ENCODE data around the gene EXOSC7. TPM values are rescaled to one million over a fixed set of nuclear protein-coding genes. Genes with fewer than 3 reads are reported as not detected.

Gene EXOSC7
- total RNA-seq, 2 experiments from 2014 or later, result 28.1 to 28.4 TPM

DNA sequence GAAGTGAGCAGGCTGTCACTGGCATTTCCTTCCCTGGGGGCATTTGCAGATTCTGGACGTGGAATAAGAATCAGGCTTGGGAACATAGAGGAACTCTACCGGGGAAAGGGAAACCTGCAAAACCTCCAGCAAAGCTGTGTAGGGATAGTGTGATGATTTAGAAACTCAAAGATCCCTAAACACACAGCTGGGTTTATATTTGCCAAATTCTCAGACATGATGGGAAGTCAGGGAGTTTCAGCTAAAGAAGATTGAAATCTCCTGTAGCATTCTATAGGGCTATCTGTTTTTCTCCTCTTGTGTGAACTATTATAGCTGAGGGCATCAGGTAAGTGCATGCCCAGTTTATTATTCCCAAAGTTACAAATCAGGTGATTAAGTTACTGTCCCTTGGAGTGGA lies 40.9 kb downstream of the EXOSC7 start:
- no peak overlapping the region for H3K27ac ChIP-seq (ENCODE audit: low read depth in 1 of 2, low read length in 2 of 2)
- no peaks in the 10 kb centered on the region for H3K9me3 Mint-ChIP-seq
- intact Hi-C loops (cut with DNase I, micrococcal nuclease), result no loop called here
- no peaks in the 10 kb centered on the region for H3K27me3 ChIP-seq (ENCODE audit: control insufficient read depth in 1 of 2, insufficient read depth in 2 of 2, low read length in 2 of 2)
- H3K4me3 Mint-ChIP-seq, result no peak overlapping the region
- ChIA-PET POLR2A (no interaction called here), CTCF (interaction anchor here (0.9 kb wide), 1 partner anchor 14 kb away, joined by 3 read pairs; no protein-coding TSS in a partner anchor)
- peaks cover 30% of the 10 kb centered on the region for H3K4me1 ChIP-seq (ENCODE audit: insufficient read depth, low read length)
- peaks cover 22% of the 10 kb centered on the region for H3K4me1 Mint-ChIP-seq (ENCODE audit: low read depth)
- peaks cover 35% of the 10 kb centered on the region for H3K36me3 Mint-ChIP-seq (ENCODE audit: low read depth)
- H3K27me3 Mint-ChIP-seq, result no peaks in the 10 kb centered on the region
- peak overlapping the region; percentile 1 for H3K27ac Mint-ChIP-seq
- H3K9me3 ChIP-seq (ENCODE audit: control insufficient read depth in 1 of 2, insufficient read depth in 1 of 2, low read length in 2 of 2), result no peaks in the 10 kb centered on the region
- ATAC-seq (ENCODE audit: poor library complexity) (no peak), DNase-seq (no peak)
- TF ChIP-seq, protein P1, sequence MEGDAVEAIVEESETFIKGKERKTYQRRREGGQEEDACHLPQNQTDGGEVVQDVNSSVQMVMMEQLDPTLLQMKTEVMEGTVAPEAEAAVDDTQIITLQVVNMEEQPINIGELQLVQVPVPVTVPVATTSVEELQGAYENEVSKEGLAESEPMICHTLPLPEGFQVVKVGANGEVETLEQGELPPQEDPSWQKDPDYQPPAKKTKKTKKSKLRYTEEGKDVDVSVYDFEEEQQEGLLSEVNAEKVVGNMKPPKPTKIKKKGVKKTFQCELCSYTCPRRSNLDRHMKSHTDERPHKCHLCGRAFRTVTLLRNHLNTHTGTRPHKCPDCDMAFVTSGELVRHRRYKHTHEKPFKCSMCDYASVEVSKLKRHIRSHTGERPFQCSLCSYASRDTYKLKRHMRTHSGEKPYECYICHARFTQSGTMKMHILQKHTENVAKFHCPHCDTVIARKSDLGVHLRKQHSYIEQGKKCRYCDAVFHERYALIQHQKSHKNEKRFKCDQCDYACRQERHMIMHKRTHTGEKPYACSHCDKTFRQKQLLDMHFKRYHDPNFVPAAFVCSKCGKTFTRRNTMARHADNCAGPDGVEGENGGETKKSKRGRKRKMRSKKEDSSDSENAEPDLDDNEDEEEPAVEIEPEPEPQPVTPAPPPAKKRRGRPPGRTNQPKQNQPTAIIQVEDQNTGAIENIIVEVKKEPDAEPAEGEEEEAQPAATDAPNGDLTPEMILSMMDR (IDR thresholded peaks at IDR 0.05), result no peak
- H3K36me3 ChIP-seq (ENCODE audit: insufficient read depth, low read length), result peaks cover 24% of the 10 kb centered on the region
- H3K4me3 ChIP-seq (ENCODE audit: low read length), result no peak overlapping the region

DNA sequence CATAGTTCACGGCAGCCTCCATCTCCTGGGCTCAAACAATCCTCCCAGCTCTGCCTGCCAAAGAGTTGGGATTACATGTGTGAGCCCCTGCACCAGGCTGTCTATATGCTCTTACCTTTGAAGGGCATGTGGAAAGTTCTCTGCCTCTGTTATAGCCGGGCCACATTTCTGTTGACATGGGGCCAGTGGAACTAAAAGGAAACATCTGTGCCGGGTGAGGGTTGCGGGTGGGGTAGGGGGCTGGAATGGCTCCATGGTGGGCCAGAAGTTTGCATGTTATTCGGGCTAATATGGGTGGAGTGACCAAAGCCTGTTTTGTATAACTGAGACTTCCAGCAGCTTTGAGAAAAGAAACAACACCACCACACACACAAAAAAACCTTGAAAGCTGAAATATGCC lies 41.8 kb downstream of the EXOSC7 start:
- Mint-ChIP-seq H3K9me3 (no peaks in the 10 kb centered on the region), H3K27ac (peak overlapping the region; percentile 45), H3K27me3 (no peaks in the 10 kb centered on the region), H3K4me1 (ENCODE audit: low read depth) (peaks cover 21% of the 10 kb centered on the region), H3K36me3 (ENCODE audit: low read depth) (peaks cover 26% of the 10 kb centered on the region), H3K4me3 (no peak overlapping the region)
- POLR2A ChIA-PET, result no interaction called here
- Histone ChIP-seq H3K27me3 (ENCODE audit: control insufficient read depth in 1 of 2, insufficient read depth in 2 of 2, low read length in 2 of 2) (no peaks in the 10 kb centered on the region), H3K4me1 (ENCODE audit: insufficient read depth, low read length) (peaks cover 20% of the 10 kb centered on the region), H3K36me3 (ENCODE audit: insufficient read depth, low read length) (peaks cover 17% of the 10 kb centered on the region), H3K9me3 (ENCODE audit: control insufficient read depth in 1 of 2, insufficient read depth in 1 of 2, low read length in 2 of 2) (no peaks in the 10 kb centered on the region), H3K27ac (ENCODE audit: low read depth in 1 of 2, low read length in 2 of 2) (no peak overlapping the region), H3K4me3 (ENCODE audit: low read length) (no peak overlapping the region)
- TF ChIP-seq, protein P1 (IDR thresholded peaks at IDR 0.05), result no peak
- ATAC-seq (ENCODE audit: poor library complexity), result no peak
- CTCF ChIA-PET, result no interaction called here
- no peak for DNase-seq
- intact Hi-C loops (cut with DNase I, micrococcal nuclease), result no loop called here

DNA sequence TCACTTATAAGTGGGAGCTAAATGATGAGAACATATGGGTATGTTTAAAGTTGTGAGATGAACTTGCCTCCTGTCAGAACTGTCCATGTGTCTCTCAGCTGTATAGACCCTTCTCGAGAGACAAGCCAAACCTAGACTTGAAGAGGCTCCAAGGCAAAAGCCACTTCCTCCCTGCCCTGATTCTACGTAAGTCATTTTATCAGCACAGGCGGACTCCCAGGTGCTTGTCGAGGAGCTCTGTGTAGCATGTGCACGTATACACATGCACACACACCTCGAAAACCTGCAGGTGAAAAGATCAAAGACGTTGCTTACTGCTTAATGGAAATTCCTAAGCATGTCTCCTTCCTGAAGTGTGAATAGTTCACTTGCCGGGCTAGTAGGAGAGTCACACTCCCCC lies 44.5 kb downstream of the EXOSC7 start:
- Mint-ChIP-seq H3K27me3 (no peaks in the 10 kb centered on the region), H3K36me3 (ENCODE audit: low read depth) (peaks cover 11% of the 10 kb centered on the region), H3K27ac (peak overlapping the region; percentile 64), H3K4me3 (peak overlapping the region; percentile 22), H3K4me1 (ENCODE audit: low read depth) (peaks cover 21% of the 10 kb centered on the region), H3K9me3 (no peaks in the 10 kb centered on the region)
- Histone ChIP-seq H3K27ac (ENCODE audit: low read depth in 1 of 2, low read length in 2 of 2) (no peak overlapping the region), H3K9me3 (ENCODE audit: control insufficient read depth in 1 of 2, insufficient read depth in 1 of 2, low read length in 2 of 2) (no peaks in the 10 kb centered on the region), H3K36me3 (ENCODE audit: insufficient read depth, low read length) (peaks cover 5% of the 10 kb centered on the region), H3K4me3 (ENCODE audit: low read length) (no peak overlapping the region), H3K27me3 (ENCODE audit: control insufficient read depth in 1 of 2, insufficient read depth in 2 of 2, low read length in 2 of 2) (no peaks in the 10 kb centered on the region), H3K4me1 (ENCODE audit: insufficient read depth, low read length) (peaks cover 18% of the 10 kb centered on the region)
- ChIA-PET CTCF (no interaction called here), POLR2A (interaction anchor here (0.6 to 1.3 kb wide), 4 partner anchors 11 to 45 kb away, joined by 3 to 4 read pairs (median 3); partner anchors contain the start of genes EXOSC7 and ZDHHC3)
- ATAC-seq (ENCODE audit: poor library complexity) (peak; percentile 96), DNase-seq (peak in 7 of 14 experiments; percentile 17 to 63 (median 42))
- intact Hi-C loops (cut with DNase I, micrococcal nuclease), result loop anchor here in 1 of 2 experiments (1.0 kb wide), 1 partner anchor 14 kb away; no protein-coding TSS in a partner anchor
- TF ChIP-seq, protein P1 (IDR thresholded peaks at IDR 0.05), result no peak
